ENCODE data around the gene TOM1L2. TPM values are rescaled to one million over a fixed set of nuclear protein-coding genes. Genes with fewer than 3 reads are reported as not detected.

The TOM1L2 gene
- total RNA-seq, 1 donor from 2014 or later, result 119 TPM

DNA sequence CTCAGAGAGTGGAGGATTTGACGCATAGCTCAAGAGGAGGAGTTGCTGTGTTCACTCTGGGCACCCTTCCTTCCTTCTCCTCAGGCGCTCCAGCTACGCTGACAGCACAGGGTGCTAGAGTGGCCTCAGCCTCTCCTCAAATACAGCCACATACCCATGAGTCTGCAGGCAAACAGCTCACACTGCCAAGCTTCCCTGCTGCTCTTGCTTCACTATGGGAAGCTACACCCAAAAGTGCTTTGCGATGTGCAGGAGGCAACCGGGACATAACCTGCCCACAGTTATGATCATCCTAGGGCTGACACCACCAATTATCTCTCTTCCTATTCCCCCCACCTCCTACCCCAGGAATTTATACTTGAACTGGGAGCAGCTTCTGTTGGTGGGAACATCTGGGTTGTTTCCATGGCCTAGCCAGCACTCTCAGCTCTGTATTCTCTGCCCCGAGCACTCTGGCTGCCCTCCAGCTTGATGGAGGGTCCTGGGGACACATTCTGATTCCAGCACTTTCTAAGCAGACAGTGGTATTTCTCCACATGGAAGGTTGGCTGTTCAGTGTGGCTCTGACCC, 95.2 kb downstream of the TOM1L2 start:
- DNase-seq (ENCODE audit: low spot score), result no peak

DNA sequence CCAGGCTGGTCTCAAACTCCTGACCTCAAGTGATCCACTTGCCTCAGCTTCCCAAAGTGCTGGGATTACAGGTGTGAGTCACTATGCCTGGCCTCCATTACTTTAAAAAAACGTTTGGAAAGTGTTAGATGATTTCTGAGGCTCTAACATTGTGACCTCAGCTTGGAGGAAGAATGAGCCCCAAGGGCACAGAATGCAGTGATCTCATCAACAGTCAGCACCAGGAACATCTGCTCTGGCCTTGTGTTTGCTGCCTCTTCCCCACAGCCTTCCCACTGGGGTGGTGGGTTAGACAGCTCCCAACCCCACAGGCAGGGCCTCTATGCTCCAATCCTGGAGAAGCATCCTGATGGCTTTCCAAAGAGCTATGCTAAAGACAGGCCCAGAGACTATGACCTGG, 97.7 kb downstream of the TOM1L2 start:
- no peak for DNase-seq (ENCODE audit: low spot score)

DNA sequence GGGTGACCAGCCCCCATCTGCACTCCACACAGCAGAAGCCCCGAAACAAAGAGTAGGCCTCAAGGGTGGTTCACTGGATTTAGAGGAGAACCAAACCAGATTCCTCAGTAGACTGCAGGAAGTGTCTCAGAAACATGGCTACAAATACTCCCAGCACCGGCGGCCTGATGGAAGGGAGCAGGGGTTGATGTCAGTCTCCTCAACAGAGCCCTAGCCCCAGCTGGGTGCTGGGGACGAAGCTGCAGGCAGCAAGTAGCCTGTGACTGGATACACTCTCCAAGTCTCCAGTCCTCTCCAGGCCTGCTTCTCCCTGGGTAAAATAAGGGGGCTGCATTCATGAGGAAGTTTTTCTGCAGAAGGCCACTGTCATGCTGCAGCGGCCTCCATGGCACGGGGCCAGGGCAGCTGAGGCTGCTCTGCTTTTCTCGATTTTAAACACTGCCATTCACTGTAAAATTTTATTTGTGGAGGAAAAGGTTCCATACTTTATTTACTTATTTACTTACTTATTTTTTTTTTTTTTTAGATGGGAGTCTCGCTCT, 98.7 kb downstream of the TOM1L2 start:
- no peak for DNase-seq (ENCODE audit: low spot score)

DNA sequence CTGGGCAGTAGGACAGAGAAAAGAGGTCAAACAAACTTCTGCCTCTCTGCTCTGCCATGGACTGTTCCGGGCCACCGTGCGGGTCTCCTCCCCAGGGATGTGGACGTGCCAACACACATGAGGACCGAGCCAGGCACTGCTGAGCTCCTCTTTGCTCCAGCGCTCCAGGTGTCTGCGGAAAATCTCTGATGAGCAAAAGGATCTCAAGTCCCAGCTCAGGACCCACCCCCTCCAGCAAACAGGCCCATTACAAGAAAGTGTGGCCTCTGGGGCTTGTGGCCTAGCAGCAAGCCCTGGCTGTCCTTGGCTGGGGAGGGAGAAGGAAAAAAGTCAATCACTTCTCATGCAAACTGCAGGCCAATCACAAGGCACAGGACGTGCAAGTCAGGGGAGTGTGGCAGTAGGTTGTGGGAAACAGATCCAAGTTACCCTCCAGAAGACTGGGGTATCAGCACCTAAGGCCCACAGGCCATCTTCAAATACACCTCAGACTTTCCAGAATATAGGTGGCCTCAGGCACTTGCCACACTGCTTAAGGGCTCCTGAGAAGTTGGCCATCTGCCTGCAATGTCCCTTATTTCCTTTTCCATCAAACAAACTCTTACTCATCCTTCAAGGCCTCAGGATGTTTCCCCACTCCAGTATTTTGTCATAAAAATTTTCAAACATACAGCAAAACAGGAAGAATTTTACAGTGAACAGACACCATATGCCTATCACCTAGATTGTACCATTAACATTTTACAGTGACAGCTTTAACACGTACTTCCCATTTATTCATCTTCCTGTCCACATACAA, 99.5 kb downstream of the TOM1L2 start:
- no peak for DNase-seq (ENCODE audit: low spot score)

DNA sequence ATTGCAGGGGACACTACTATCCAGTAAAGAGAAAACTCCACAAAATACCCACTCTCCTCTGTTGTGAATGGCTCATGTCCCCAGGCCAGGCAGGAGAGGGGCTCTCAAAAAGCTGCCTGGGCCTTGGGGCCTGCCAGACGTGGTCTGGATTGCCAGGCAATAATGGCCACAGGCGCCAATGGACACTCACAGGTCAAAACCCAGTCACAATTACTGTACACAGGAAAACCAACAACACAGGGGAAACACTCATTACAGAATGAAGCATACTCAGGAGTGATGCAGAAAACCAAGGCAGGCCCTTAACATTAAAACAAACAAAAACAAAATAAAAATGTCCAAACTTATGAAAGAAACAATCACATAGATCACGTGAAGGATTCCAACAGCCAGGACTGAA, 100.3 kb downstream of the TOM1L2 start:
- DNase-seq (ENCODE audit: low spot score), result no peak

DNA sequence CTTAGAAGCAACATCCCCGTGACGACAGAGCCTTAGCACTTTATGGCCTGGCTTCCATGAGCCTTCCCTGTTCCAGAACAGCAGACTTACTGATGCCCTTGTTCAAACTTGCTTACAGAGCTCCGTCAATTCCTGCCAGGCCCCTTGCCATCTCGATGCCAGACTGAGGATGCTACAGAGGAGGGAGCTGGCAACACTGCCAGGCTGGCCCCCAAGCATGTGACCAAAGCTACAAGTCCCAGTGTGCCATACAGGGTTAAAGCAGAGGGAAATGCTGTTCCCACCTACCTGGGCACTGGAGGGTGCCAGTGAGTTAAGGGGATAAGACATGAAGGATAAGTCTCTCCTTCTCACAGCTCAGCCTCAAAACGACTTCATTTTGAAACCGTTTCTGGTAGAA, 102.0 kb downstream of the TOM1L2 start:
- DNase-seq (ENCODE audit: low spot score), result no peak

DNA sequence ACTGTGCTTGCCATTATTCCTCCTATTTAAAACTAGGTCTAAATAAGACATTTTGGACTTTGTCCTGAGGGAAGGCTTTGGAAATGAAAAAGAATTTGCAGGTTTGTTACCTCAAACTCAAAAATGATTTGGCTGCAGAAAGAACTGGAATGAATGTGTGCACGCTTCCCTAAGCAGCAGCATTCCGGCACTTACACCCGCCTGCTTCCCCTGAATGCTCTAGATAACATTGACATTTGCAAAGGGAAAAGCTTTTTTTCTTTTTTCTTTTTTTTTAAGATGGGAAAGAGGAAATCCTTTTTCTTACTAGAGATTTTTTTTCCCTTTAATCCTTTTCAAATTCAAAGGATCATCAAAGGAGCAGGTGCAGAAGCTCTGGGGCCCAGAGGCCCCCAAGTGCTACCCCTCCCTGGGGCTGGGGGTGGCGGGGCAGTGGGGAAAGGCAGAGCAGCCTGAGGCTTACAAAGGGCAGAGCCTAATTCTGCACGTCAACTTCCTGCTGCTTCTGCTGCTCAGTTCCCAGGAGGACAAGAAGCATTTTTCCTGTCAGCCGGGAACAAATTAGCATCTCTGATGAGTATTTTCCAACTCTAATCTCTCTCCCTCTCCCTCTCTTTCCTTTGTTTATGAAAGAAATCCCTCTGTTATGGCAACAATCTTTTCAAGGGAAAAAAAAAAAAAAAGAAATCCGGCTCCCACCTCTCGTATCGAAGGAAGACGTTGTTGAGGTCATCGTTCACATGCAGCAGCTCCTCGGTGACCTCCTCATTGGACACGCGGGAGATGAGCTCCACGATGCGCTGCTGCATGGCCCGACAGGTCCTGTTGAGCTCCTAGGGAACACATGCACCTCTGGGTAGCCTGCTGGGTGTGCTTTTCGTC, 103.3 kb downstream of the TOM1L2 start:
- DNase-seq (ENCODE audit: low spot score), result no peak

DNA sequence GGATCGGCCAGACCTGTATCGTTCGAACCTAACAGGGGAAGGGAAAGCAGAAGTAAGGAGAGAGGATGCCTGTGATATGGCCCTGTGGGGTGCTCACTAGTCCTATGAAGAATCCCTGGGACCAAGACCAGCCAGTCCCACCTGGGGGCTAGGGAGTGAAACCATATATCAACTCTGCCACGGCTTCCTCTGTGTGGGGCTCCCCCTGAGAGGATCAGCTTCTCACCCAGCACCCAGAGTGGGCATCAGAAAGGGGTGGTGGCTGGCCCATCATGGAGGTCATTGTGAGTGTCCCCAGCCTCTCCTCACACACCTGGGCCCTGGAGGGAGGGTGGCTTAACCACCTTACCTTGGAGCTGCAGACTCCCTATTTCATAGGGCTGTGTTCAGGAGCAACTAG, 105.3 kb downstream of the TOM1L2 start:
- DNase-seq (ENCODE audit: low spot score), result no peak

DNA sequence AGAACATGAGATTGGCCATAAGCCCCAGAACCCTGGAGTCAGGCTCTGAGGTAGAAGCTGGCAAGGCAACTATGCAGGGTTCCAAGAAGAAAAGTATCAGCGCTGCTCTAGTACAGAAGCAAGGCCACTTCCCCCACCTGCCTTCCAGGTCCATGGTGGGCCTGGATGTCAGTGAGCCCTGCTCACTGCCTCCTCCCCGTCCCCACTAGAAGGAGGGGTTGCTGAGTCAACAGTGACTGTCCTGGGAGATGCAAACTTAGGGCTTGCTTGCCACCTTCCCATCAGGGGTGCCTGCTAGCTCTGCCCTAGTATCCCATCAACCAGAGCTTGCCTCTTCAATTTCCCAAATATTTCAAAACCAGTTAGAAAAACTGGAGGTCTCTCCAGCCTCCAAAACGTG, 105.8 kb downstream of the TOM1L2 start:
- no peak for DNase-seq (ENCODE audit: low spot score)

DNA sequence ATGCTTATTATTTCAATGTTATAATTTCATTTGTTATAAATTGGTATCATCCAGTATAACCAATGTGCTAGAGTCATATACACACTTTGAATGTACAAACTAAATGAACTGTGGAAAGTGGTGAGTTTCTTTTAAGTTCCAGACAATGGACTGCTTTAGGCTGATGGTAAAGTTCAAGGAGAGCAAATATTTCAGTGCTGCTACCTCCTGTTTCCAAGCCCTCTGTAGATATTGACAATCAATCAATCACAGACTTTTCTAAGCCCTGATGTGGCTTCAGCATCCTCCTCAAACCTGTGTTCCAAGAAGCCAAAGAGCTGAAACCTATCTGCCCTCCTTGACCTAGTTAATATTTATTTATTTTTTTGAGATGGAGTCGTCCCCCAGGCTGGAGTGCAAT, 107.2 kb downstream of the TOM1L2 start:
- DNase-seq (ENCODE audit: low spot score), result no peak

DNA sequence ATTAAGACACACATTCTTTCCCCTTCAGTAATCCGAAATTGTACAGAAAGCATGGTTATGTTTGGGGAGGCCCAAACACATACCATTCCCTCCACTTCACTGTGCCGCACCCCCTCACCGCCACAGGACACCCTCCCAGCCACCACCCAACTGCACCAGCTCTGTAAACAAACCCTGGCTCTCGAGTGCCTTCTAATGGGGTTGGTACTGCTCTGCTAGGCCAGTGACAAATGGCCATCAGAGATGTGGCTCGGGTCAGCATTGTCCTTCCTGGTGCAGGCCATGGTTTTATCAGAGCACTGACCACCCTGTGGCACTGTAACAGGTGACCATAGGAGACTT, 111.5 kb downstream of the TOM1L2 start:
- DNase-seq (ENCODE audit: low spot score), result no peak

DNA sequence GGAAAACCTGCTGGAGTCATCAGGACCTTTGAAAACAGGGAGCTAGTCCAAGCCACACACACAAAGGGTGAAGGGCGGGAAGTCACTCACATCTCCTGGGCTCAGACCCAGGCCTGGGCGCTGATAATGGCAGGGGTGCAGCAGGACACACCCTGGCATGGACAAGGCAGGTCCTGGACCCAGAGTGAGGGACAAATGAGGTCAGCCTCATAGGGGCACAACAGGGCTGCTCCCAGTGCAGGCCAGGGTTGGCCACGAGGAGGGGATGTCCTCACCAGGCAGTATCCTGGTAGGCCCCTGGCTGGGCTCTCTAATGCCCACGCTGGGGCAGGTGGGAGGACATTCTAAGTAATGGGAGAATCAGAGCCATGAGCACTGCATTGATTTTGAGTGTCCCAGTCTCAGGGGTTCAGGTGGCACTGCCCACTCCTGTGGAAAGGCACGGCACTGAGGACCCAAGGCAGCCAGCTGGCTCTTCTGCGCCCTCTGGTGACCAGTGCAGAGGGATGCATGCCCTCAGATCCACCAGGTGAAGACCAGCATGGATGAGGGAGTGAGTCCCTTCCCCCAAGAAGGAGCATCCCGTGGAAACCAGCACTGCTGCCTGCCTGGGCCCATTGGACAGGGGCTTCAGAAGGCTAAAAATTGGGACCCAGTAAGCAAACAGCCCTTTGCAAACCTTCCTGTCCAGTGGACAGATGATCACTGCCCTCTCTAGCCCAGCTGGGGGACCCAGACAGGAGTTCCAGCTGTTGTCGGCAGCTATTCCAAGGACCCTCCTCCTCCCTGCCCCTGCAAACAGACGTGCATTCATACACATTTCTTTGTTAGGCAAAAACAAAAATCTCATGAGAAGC, 112.1 kb downstream of the TOM1L2 start:
- peak; percentile 72 for DNase-seq (ENCODE audit: low spot score)

DNA sequence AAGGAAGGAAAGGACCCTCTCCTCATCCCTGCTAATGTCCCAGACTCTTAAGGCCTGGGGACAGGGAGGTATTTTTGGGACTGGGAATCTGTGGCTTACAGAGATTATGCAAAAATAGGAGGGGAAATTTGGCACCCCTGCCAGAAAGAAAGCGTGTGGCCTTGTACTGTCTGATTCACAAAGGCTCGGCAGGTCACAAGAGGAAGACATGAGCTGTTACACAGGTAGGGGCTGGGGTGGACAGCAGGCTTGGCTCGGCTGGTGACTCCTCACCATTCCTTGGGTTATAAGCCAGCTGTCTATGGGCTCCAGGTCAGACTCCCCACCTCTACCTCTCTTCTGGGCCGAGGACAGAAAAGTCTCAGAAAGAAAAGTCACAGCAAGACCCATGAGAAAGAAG, 114.7 kb downstream of the TOM1L2 start:
- DNase-seq (ENCODE audit: low spot score), result no peak

DNA sequence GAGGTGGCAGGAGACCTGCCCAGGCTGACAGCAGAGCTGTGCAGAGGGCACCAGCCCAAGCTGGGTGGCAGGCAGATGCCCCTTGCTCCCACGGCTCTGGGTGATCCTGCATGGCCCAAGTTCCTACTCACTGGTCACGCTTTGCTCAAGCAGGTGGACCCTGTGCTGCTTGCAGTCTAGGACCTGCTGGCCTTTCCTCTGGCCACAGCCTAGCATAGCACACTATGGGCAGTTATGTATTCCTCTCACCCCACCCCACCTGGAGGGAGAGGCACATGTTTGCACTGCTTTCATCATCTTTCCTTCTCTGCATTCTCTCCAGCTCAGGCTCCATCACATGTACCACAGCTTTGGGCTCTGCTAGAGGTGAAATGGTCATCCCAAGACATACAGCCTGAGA, 115.8 kb downstream of the TOM1L2 start:
- no peak for DNase-seq (ENCODE audit: low spot score)

DNA sequence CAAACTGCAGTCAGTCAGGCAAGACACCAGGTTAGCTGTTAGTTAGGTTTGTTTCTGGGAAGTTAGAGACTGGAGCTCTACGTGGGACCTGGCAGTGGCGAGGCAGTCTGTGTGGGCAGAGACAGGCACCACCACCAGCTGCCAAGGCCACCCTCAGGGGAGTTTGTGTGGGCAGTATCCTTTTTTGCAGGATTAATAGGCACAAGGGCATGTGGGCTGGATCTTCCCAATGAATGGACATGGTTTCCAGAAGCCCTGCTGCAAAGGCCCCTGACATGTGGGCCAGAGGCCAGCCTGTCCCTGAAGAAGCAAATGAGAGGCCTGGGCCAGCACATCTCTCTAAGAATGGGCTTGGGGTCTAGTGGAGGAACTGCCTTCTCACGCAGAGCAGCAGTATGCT, 116.2 kb downstream of the TOM1L2 start:
- DNase-seq (ENCODE audit: low spot score), result no peak

DNA sequence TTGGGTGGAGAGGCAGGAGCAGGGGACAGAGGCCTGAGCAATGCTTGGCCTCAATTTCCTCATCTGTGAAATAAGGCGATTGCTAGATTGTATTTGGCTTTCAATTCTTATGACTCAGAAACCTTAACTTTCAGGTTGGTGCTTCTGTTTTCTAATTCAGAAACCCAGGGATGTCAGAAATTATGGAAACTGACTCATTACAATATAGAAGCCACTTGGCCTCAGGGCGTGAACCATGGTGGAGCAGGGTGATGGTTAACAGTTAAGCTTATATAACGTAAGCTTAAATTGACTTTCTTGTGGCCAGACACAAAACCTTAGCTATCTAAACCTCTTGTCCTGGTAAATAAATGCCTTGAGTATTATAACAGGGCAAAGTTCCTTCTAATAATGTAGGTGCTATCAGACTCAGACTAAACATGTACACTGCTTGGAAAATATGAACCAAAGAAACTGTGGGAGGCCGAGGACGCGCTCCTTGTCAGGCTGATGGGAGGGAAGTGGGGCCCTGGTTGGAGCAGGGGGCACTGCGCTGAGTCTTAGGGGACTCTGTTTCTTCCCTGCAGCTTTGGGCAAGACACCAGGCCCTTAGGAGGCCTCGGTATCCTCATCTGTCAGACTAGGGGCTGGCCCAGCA, 118.3 kb downstream of the TOM1L2 start:
- DNase-seq (ENCODE audit: low spot score), result no peak

DNA sequence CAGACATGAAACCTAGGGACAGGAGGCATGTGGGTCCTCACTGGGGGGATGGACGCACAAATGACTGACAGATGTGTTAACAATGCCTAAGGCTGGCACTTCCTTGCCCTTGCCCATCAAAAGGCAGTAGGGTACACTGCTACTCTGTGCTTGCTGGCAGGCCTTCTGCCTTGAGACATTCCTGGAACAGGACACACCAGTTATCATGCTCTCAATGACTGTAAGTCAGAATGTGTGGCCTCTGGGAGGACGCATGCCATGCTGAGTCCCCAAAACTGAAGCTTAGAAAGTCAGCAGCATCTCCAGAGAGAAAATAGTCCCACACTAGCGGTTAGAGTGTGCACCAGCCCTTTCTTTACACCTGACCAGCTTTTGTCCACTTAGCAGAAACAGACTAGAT, 119.3 kb downstream of the TOM1L2 start:
- no peak for DNase-seq (ENCODE audit: low spot score)

DNA sequence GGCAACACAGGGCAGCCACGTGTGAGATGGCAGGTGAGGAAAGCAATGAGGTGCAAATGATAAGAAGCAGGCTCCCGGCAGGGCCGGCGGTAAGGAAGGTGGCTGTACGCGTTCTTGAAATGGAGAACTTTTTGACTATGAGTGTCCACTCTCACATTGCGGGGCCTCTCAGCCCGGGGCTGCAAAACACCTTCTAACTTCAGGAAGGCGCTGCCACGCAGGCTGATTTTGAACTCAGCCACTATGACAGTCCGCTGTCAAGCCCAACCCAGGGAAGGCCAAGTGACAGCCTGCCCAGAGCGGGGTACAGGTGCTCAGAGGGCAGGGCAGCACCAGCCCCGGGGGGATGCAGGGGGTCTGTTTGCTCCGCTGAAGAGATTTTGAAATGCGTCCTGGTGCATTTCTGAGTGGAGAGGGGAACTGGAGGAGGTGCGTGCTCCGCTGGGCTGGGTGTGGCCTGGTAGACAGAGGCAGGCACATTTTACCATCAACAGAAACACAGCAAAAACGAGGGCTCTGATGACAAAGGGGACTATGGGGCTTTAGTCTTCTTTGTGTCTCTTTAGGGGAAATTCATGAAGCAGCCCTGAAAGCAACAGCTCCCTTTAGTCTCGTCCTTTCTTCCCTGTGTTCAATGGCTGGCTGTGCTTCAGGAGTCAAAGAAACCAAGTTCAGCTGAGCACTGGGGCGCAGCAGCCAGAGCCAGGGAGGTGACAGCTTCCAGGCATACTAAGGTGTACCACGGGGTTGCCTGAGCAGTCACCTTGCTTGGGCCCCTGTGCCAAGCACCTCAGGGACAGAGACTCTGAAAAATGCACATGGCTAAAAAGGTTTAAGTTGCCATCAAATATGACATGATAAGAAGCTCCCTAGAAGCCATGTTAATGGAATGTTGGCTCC, 120.8 kb downstream of the TOM1L2 start:
- no peak for DNase-seq (ENCODE audit: low spot score)

DNA sequence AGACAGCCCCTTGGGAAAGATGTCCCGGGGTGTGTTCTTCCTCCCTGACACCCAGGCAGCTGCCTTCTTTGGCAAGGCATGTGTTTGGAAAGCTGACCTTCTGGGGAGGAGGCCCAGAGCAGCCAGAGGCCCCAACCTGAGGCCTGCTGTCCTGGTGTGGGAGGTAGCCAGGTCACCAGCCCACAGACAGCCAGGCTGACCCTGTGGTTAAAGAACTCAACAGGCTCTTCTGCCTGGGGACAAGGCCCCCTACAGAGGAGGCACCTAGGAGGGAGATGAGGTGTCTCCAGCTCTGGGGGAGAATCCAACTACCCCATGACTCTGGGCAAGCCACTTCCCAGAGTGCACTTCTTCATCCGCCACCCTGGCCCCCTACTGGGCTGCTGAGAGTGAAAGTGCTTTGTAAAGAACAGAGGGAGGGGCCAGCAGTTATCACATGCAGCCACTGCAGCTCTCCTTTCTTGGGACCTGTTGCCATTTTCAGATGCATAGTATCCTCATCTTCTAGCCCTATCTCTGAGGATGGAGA, 122.3 kb downstream of the TOM1L2 start:
- DNase-seq (ENCODE audit: low spot score), result peak; percentile 66

Data from ureter (tissue), 1 donor.